ENCODE data around the gene LRP1B.
"Not testable (repeated sequence)": the region's sequence is repeated elsewhere in the genome, so short reads cannot be mapped to it uniquely, and the experiment has no call there.

The LRP1B gene

DNA sequence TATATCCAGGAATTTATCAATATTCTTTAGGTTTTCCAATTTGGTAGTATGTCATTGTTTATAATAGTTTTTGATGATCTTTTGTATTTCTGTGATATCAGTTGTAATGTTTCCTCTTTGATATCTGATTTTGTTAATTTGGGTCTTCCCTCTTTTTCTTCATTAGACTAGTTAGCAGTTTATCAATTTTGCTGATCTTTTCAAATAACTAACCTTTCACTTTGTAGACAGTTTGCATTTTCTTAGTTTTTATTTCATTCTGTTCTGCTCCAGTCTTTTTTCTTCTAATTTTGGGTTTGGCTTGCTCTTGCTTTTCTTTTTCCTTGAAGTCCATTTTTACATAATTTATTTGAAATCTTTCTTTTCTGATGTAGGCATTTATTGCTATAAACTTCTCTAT is 824.4 kb downstream of the LRP1B start:
- no peak for DNase-seq (ENCODE audit: low spot score)

DNA sequence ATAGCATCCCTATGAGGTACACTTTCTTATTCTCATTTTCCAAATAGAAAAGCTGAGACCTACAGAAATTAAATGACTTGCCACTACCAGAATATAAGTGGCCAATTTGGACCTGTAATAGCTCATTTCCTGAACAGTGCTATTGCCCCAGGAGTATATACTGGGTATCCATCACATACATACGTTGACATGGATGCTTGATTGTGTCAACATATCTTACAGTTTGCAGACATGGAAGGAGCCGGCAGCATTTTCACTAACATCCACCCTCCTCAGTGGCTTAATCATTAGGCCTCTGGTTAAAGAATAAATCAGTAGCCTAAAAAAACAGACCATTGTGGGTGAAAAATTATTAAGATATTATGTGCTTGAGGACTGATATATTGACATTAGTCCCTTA is 829.3 kb downstream of the LRP1B start:
- DNase-seq (ENCODE audit: low spot score) = no peak

DNA sequence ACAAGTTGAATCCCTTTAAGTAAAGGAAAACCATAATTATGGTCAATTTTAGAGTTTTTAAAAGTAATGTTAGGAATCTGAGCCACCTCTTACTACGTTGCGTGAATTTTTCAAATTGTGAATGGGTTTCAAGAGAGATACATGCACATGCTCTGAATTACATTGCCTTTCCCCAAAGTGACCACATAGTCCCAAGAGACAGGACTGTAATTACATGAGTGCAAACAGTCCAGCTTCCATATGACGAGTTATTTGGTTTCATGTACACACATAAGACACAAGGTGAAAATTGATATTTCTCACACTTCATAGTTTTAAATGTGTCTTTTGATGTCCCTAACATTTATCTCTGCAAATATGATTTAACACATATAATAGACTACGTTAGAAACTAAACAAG is 850.8 kb downstream of the LRP1B start:
- no peak for DNase-seq (ENCODE audit: low spot score)

DNA sequence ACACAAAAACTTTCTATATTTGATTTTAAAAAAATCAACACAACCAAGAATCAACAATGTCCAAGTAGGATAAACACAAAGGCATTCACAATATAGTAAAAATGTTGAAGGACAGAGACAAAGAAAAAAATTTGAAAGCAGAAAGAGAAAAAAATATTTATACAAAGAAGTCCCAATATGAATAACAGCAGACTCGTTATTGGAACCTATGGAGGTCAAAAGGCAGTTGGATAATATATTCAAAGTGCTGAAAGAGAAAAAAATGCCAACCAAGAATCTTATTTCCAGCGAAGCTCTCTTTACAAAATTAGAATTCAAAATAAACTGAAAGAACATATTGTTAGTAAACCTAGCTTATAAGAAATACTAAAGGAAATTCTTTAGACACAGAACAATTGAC is 859.5 kb downstream of the LRP1B start:
- no peak for DNase-seq (ENCODE audit: low spot score)

DNA sequence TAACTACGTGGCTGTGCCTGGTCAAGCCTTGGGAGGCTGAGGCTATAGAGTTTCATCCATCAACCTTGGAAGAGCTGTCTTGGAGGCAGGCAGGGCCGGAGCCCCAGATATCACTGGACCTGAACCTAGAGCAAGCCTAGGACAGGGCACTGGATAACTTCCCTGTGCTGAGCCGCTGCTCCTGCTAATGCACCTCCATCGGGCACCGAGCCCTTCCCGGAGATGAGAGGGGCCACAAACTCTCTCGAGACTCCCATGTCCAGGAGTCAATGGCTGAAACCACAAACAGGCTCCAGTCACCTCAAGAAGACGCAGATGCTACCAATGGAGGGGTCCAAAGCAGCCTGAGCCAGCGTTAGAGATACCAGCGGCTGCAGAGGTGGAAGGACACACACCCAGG is 866.0 kb downstream of the LRP1B start:
- DNase-seq (ENCODE audit: low spot score) = no peak

DNA sequence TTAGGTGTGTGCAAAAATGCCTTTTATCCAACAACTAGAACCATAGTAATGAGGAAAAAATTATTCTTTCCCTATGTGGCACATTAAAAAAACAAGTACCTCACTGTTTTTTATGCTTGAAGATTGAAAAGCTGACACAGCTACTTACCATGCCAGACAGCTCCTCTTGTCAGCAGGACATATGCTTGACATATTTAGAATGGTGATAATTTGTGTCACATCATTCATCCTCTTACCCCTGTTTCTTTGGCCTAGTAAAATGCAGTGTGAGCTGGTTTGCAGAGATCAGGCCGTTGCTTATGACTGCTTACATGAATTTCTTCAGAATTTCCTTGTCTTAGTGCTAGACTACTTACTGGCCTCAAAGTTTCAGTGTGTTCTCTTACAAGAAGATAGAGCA is 869.9 kb downstream of the LRP1B start:
- no peak for DNase-seq (ENCODE audit: low spot score)

DNA sequence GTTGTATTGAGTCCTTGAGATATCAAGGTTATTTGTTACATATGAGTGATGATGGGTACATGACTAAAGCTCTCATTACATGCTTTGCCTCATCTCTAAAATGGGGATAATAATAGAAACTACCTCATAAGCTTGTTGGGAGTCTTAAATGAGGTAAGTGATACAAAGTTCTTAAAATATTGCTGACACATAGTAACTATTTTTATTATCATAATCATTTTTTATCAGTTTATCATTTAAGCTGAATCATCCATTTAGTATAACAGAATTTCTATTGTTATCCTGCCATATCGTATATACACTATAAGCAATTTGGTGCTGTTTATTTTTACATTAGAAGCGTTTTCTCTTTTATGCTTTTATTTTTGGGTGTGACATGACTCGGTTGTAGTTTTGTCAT is 871.1 kb downstream of the LRP1B start:
- DNase-seq (ENCODE audit: low spot score) = no peak

DNA sequence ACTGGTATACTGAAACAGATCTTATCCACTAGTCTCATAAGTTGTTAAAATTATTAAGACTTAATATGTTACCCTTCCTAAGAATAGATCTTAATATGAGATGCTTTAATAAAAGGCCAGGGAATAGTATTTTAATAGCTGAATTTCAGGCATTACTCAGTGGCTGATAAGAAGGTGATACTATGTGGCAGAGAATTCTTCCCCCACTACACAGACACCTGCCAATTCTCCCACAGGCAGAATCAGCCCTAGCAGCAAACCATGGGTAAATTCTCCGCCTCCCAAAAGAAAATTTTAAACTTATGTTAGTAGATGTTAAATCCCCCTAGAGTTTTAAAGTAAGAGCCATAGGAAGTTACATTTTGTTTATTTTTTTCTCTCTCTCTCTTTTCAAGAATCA is 888.8 kb downstream of the LRP1B start:
- DNase-seq (ENCODE audit: low spot score) = no peak

DNA sequence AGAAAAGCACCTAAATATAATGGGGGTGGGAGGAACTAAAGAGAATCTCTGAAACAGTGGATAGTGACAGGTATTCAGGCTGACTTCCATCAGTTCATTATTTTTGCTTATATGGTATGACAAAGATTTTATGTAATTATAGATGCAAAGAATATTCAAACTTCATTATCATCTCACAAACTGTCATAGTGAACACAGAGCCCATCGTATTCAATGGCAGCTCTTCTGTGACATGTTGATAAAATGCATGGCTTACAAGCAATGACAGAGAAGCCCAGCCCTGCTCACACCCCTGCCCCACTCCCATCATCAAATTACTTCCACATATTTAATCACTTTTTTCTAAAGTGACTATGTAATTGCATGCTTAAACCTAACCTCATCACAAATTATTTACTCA is 904.3 kb downstream of the LRP1B start:
- DNase-seq (ENCODE audit: low spot score) = no peak

DNA sequence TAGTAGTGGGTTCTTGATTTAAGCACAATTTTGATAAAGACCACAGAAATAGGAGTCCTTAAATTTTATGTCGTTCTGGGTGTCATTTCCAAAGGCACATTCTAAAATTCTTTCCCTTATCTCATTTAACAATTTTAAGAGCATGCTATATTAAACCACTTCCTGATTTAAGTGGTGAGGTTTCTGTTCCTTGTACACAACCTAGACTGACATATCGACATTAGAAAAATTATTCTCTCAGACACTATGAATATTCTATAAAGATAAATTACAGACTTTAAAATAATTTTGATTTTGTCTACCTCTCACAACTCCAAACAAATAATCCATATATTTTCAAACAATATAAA is 923.8 kb downstream of the LRP1B start:
- no peak for DNase-seq (ENCODE audit: low spot score)

DNA sequence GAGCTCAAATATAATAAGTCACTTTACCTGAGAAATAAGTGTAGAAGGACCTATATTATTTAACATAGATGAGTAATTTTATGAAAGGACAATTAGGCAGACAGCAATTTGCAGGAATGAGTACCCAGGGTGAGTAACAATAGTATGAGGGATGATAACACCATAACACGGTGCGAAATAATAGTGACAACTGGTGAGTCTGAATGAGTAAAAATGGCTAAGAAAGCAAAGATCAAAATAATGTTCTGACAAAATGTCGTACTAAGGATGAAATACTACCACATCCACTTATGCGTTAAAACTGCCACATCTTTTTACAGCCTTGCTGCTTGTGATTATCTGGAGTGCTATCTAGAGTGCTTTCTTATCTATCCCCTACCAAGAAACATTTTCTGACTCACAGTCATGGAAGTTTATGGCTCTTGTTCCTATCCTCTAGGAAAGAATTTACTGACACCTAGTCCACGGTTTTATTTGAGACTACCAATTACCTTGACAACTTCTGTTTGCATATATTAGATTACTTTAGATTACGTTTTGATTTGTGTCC is 929.7 kb downstream of the LRP1B start:
- DNase-seq (ENCODE audit: low spot score) = no peak

DNA sequence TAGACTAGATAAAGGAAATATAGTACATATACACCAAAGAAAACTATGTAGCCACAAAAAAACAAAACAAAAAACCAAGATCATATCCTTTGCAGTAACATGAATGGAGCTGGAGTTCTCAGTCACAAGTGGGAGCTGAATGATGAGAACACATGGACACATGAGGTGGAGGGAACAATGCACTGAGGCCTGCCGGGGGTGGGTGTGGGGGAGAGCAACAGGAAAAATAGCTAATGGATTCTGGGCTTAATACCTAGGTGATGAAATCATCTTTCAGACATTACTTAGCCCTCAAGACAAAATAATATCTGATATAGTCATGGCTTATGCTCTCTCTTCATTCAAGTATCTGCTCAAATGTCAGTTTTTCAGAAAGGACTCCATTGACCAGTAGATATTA is 930.6 kb downstream of the LRP1B start:
- no peak for DNase-seq (ENCODE audit: low spot score)

DNA sequence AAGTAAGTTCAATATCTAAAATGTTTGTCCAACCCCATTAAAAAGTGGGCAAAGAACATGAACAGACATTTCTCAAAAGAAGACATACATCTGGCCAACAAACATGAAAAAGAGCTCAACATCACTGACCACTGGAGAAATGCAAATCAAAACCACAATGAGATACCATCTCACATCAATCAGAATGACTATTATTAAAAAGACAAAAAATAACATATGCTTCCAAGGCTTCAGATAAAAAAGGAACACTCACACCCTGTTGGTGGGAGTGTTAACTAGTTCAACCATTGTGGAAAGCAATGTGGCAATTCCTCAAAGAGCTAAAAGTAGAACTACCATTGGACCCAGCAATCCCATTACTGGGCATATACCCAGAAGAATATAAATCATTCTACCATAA is 931.1 kb downstream of the LRP1B start:
- DNase-seq (ENCODE audit: low spot score) = no peak

DNA sequence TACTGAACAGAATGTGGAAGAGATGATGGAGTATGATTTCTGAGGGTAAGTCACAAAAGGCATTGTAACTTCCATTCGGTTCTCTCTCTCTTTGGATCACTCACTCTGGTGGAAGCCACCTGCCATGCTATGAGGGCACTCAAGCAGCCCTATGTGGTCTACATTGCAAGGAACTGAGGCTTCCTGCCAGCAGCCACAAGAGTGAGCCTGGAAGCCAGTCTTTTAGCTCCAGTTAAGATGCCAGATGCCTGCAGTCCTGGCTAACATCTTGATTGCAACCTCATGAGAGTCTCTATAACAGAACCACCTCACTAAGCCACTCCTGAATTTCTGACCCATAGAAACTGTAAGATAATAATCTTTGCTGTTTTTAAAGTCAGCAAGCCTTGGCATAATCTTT is 935.7 kb downstream of the LRP1B start:
- DNase-seq (ENCODE audit: low spot score) = no peak

DNA sequence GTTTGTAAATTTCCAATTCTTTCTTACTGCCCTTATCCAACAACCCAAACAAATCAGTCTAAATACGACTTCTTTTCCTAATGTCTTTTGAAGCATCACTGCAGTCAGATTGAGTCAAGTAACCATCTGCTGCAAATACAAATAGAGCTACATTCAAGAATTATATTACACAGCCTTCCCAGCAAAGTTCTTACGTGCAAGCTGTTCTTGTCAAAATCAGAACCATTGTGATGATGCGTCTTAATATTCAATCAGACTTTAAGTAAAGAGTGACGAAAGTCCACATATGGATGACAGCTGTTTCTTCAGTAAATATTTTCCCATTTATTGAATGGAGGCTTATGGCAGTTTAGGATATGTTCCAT is 943.8 kb downstream of the LRP1B start:
- no peak for DNase-seq (ENCODE audit: low spot score)

DNA sequence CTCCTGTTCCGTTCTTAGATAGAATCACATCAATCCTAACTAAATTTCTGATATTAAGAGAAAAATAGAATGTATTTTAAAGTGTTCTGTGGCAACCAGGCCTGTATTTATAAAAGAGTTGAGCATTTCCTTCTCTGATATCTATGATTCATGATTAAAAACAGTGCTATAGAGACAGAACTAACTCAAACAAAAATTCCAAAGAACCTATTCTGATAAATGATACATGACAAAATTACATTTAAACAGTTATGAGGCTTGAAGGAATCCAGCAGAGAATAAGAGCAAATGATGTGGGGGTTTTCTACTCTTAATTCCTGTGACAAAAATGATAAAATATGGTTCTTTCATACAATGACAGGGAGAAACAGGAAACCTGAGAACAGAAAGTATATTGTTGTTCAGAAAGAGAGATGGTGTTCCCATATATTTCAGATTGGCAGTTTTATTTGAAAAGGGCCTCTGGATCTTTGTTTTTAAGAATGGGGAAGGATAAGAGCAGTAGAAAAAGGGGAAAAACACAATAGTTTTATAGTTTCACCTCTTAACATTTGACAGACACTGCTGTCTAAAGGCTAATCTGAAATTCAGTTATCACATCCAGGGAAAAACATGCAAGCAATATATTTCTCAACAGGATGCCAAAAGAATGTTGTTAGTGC is 944.3 kb downstream of the LRP1B start:
- no peak for DNase-seq (ENCODE audit: low spot score)

DNA sequence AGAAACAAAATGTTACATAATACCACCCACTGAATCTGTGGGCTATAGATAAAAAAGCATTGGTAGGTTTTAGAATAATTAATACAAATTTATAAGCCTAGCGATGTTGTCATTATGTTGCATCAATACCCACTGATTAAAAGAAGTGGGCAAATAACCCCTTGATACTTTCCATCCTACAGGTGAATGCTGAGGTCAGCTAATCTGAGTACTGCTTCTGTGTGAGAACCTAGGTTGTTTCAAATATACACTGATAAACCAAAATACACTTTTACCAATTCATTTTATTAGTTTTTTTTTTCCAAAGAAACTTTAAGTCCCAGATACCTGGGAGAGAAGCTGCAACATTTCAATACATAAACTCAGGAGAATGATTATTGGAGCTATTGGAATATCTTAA is 948.6 kb downstream of the LRP1B start:
- no peak for DNase-seq (ENCODE audit: low spot score)

DNA sequence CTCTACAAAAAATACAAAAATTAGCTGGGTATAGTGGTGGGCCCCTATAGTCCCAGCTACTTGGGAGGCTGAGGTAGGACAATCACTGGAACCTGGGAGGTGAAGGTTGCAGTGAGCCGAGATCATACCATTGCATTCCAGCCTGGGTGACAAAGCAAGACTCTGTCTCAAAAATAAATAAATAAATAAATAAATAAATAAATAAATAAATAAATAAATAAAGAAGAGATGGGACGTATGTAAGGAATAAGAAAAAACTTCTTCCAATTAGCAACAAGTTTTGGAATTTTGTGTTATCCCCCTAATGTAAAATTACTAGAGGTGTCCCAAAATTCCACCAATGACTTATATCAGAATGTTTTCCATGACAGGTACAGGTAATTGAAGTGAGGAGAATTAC is 961.7 kb downstream of the LRP1B start:
- not testable (repeated sequence) for DNase-seq (ENCODE audit: low spot score)

DNA sequence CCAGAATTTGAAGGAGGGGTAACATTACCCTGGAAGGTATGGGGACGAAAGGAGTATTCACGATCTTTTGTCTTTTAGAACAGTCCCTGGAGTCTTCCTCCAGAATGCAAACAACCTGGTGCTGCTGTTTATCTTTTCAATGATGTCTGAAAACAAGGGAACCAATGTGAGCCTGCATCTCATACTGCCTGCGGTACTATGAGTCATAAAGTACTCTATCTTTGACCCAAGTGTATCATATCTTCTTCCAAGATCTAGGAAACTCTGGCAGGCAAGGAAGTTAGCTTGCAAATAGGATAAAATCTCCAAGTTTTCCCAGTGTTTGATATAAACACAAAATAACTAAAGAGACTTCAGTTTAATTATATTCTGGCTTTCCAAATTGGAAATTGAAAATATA is 968.5 kb downstream of the LRP1B start:
- DNase-seq (ENCODE audit: low spot score) = no peak

DNA sequence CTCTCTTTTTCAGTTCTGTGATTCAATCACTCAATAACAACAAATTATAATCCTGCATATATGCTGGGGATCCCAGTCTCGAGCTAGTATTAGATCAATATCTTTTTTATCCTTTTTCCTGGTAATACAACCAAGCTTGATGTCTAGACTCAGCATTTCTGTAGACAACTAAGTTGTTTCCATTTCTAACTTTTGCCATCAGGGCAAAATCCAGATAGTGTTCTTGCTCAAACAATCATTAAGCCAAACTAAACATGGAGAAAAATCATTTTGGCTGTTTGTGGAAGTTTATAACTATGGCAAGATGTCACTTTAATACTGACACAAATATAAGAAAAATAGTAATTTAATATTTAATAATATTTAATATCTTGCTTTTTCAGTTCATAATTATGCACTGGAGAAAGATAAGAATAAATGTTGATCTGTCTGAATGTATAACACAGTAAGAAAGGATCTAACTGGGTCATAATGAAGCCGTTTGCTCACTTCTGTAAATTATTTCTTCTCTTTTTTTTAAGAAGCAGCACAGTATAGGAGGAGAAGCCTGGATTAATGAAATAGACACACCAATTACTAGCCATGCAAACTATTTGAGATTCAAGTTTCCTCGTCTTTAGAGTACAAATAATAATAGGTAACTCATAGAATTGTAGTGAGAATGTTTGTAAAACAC is 979.1 kb downstream of the LRP1B start:
- DNase-seq (ENCODE audit: low spot score) = no peak

DNA sequence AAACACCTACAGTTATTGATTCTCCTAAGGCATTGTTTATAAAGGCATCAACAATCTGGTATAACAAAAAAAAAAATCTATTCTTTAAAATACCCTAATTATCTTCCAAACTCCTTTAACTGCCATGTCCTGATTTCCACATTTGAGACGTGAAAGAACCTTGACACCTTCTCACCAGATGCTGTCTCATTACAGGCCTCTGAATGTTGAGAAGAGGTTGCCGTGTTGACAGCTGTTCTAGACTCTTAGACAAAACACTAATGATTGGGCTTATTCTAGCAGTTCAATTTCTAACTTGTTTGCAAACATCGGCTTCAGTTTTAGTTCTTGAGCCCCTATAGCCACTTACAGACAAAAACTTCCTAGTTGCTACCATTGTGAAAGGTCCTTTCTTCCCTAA is 988.8 kb downstream of the LRP1B start:
- DNase-seq (ENCODE audit: low spot score) = no peak

DNA sequence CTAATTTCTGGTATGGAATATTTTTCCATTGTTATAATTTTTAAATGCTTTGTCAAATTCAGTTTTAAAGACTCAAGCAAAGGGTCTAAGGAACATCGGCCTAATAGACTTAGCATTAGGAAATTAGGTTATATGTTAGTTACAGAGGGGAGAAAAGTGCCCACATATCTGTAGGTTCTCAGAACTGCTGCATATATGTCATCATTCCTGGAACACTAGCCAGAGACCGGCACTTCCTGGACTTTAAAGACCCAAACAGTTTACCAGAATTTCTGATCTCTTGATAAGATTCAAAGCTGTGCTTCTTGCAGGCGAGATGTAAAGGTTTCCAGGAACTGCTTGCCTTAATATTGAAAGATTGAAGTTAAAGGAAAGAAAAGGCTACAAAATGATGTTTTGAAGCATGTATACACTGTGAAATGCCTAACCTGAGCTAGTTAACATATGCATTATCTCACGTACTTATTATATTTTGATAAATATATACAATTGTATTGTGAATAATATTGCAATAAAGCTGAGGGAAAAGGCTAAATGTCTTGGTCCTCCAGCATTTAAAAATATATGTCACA is 993.6 kb downstream of the LRP1B start:
- DNase-seq (ENCODE audit: low spot score) = no peak

DNA sequence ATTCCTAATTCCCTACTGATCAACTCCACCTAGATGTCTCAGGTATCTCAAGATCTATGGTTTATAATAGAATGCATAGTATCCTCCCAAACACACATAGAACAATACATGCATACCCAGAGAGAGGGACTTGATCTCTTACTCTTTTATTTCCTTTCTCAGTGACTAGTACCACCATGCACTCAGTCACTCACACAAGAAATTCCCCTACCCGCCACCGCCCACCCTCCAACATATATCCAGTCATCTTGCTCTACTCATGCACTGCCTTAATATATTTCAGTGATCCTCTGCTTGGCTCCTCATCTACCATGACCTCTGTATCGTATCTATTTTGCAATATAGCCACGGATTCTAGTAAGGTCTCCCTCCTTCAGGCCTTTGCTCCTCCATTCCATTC is 996.9 kb downstream of the LRP1B start:
- no peak for DNase-seq (ENCODE audit: low spot score)

DNA sequence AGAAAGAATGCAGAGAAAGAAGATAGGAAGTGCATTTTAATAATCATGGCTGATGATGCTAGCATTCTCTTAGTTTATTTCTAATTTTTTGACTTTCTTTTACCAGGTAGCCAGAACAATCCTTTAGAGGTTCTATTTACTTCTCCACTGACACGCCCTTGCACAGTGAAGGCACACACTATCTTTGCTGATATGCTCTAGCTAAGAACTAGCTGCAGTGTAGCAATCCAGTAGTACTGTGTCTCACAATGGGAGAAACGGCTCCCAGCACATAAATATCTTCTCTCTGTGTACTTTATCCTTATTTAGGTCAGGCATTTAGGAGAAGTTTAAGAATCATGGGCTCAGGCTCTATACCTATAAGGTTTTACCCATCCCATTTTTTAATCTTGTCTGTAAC is 1005.4 kb downstream of the LRP1B start:
- DNase-seq (ENCODE audit: low spot score) = no peak

All from left forelimb (tissue), 1 donor.